MM.1S (cell line): ENCODE data around the gene MEA1.

Experiments
- CTCF ChIP-seq: fragments of 300-600 bp; sonication (generic); IDR thresholded peaks from 2 replicates; pipeline ENCODE4 v1.5.1; 2016; ENCODE audit warnings: antibody characterized with exemption, low read length, mixed read lengths
- EZH2 ChIP-seq: fragments of 300-600 bp; sonication (generic); optimal IDR thresholded peaks from 2 replicates; pipeline ENCODE3; 2017; ENCODE audit warnings: low read depth, mild to moderate bottlenecking, antibody characterized with exemption, low read length, mixed read lengths
- EZH2phosphoT487 ChIP-seq: fragments of 300-600 bp; sonication (generic); IDR thresholded peaks from 2 replicates; pipeline ENCODE4 v1.6.1; 2018; ENCODE audit warnings: antibody characterized with exemption, low read length

GRCh38 chr6:42993445-42993844, 20.3 kb downstream of the MEA1 start:
- TF ChIP-seq EZH2phosphoT487 (no peak), CTCF (no peak), EZH2 (no peak)
